Measurements from ENCODE around the gene UCHL1.

DNA sequence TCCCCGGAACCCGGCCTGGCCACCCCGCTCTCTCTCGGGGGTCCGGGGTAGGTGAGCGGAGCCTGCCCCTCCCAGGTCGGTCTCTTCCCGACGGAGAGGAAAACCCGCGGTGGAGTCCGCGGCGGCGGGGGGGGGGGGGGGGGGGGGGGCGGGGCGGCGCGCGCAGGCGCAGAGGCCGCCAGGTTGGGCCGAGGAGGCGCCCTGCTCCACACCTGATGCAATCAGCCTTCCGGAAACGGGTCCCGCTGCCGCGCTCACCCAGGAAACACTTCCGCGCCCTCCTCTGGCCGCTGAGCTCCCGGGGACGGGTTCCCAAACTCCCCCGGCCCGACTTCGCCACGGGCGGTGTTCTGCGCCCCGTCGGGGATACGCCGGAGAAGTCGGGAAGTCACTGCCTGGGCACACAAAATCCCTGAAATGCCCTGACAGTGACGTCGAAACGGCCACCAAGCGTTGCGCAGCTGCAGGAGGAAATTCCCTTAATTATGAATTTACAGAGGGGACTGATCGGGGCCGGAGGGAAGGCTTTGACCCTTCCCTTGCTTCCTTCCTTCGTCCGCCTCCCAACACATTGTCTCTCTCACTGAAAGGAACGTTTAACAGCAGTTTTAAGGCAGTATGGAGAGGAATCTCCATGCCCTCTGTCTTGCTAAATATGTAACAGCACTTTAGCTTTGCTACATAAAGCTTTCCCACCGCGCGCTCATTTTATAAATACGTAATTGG is 40.3 kb upstream of the UCHL1 start:
- TF ChIP-seq POLR2AphosphoS2 (conservative IDR thresholded peaks at IDR 0.05; ENCODE audit: low read length), result no peak
- no peak for TF ChIP-seq EP300 (IDR thresholded peaks at IDR 0.05)
- TF ChIP-seq MAFK (IDR thresholded peaks at IDR 0.05; ENCODE audit: partially characterized antibody), result no peak
- TF ChIP-seq RNF2 (IDR thresholded peaks at IDR 0.05; ENCODE audit: borderline replicate concordance, low read depth), result no peak
